D721Med (cell line): ENCODE results near the gene ZNF610.

Source experiments
- DNase-seq: peaks from one replicate; pipeline ENCODE4 v3.0.0; 2011; ENCODE audit warnings: low spot score; ENCODE audit not compliant: insufficient read length
- FAIRE-seq: peaks from 2 replicates; lab custom pipeline; 2011; peaks lifted over from hg19 to GRCh38; lab: Jason Lieb, UNC
- TF ChIP-seq, protein P1 (sequence below): IDR thresholded peaks from 2 replicates; pipeline ENCODE4 v1.5.1; 2012; ENCODE audit warnings: mild to moderate bottlenecking, control low read depth; ENCODE audit not compliant: insufficient read depth; ENCODE audit errors: missing control alignments

The ZNF610 gene

DNA sequence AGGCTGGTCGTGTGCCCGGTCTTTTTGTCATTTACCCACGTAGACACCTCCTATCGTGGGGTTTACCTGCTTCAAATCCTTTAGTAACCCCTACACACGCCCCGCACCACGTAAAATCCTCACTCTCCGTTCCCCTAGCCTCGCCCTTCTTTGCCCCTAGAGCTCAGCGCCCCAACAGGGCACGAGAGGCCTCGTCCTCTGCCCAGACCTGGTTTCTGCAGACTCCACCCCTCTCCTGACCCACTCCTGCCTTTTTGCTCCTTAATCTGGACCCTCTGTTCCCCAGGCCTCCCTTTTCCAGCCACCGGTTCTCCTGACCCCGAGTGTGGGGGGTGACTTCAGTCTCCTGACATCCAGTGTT lies 62.0 kb downstream of the ZNF610 start:
- FAIRE-seq: no peak
- TF ChIP-seq, protein P1, sequence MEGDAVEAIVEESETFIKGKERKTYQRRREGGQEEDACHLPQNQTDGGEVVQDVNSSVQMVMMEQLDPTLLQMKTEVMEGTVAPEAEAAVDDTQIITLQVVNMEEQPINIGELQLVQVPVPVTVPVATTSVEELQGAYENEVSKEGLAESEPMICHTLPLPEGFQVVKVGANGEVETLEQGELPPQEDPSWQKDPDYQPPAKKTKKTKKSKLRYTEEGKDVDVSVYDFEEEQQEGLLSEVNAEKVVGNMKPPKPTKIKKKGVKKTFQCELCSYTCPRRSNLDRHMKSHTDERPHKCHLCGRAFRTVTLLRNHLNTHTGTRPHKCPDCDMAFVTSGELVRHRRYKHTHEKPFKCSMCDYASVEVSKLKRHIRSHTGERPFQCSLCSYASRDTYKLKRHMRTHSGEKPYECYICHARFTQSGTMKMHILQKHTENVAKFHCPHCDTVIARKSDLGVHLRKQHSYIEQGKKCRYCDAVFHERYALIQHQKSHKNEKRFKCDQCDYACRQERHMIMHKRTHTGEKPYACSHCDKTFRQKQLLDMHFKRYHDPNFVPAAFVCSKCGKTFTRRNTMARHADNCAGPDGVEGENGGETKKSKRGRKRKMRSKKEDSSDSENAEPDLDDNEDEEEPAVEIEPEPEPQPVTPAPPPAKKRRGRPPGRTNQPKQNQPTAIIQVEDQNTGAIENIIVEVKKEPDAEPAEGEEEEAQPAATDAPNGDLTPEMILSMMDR: no peak
- DNase-seq: no peak

DNA sequence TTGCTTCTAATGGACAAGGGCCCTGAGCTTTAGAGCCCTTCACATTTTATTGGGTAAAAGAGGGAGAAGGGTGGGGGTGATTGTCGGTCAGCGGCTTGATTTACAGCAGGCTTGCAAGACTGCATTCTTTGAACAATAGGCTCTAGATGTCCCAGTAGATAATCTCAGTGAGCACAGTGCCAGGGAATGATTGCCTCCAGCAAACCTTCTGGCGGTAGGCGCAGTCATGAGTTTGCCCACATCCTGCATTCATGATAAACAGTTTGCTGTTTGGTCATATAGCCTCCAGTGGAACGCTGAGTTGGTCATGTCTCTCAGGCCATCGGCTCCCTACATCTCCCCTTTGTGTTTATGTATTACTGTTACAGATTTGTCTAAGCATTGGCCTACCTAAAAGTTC lies 74.2 kb downstream of the ZNF610 start:
- DNase-seq (no peak), FAIRE-seq (no peak)
- TF ChIP-seq, protein P1: no peak

DNA sequence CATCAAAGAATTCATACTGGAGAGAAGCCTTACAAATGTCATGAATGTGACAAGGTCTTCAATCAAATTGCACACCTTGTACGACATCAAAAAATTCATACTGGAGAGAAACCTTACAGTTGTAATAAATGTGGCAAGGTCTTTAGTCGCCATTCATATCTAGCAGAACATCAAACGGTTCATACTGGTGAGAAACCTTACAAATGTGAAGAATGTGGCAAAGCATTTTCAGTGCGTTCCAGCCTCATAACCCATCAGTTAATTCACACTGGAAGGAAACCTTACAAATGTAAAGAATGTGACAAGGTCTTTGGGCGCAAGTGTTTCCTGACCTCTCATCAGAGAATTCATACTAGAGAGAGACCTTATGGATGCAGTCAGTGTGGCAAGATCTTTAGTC lies 79.7 kb downstream of the ZNF610 start:
- FAIRE-seq (peak; percentile 73), DNase-seq (no peak)
- TF ChIP-seq, protein P1: no peak
